HG03558 (cell line): Measurements from ENCODE around the gene NBL1.

Experiments used
- ATAC-seq: cut with Tn5 transposase; IDR thresholded peaks from one replicate; pipeline ENCODE4 v1.9.1; 2021; ENCODE audit warnings: moderate number of reproducible peaks; ENCODE audit not compliant: unreplicated experiment; ENCODE audit errors: extremely low read depth

The NBL1 gene

DNA sequence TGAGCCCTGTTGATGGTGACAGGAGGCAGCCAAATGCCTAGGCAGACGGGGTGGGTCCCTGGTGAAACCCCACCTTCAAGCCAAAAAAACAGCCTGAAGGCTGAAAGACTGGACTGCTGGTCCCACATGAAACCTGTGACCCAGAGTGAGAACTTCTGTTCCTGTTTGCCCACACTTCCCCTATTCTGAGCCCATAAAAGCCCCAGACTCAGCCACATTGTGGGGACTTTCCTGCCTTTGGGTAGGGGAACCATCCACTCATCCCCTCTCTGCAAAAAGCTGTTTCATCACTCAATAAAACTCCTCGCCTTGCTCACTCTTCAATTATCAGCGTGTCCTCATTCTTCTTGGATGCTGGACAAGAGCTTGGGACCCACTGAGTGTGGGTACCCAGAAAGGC is 45.7 kb downstream of the NBL1 start:
- no peak for ATAC-seq

DNA sequence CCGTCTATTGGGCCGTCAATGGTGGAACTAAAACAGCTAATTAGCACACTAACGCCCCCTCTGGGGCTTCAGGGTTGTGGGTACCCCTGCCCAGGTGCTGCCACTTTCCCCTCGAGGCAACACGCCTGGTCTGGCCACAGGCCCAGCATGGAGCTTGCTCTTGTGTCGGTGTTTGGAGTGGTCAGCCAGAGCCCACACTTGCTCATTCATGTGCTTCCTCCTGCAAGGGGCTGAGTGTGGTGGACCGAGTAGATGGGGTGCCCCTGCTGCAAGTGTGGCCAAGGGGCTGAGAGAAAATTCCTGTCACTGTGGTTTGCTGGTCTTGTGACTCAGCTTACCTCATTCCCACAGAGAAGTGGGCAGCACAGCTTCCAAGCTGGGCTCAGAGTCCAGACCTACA is 46.2 kb downstream of the NBL1 start:
- ATAC-seq = no peak

DNA sequence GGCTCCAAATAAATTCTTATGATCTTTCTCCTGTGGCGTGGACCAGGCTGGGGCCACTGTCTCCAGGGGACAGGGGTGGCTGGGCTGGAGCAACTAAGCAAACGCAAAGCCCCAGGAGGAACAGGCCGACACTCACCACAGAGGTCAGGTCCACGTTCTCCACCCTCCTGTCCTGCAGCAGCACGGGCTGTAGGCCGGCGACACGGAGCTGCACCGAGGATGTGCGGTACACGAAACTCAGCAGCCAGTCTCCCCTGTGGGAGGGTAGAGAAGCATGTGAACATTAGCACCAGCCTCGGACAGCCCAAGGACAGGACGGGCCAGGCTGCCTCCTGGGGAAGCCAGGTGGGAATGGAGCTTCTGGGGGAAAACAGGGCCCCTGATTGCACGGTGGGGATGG is 50.2 kb downstream of the NBL1 start:
- ATAC-seq = no peak

DNA sequence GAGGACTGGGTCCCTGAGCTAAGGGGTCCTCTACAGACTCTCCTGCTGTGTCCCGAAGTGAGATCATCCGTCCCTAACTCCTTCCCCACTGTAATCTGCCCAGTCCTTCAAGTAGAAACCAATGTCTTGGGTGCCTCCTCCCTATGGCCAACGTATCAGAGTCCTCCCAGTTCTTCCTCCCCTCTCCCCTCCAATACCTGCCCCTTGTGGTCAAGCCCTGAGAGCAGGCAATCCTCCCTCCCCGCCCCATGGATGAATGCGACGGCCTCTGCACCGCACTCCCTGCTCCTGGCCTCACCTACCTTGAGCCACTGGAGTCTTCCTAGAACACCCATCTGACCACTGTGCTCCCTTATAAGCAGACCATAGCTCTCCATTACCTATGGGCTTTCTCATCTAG is 51.7 kb downstream of the NBL1 start:
- ATAC-seq = no peak

DNA sequence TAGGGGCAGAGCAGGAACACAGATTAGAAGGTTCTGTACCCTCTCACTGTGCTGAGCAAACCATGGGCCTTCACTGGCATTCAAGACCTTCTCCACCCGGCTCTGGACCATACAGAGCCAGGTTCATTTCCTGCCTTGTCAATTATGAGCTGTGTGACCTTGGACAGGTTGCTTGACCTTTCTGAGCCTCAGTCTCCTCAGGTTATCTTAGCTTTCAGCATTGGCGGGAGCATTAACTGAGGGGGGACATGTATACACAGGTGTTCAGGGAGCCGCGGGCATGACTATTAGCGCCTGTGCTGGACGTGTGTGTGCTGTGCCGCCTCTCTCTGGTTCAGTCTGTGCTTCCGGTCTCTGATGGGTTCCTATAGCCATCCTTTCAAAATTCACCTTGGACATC is 52.7 kb downstream of the NBL1 start:
- ATAC-seq = no peak

DNA sequence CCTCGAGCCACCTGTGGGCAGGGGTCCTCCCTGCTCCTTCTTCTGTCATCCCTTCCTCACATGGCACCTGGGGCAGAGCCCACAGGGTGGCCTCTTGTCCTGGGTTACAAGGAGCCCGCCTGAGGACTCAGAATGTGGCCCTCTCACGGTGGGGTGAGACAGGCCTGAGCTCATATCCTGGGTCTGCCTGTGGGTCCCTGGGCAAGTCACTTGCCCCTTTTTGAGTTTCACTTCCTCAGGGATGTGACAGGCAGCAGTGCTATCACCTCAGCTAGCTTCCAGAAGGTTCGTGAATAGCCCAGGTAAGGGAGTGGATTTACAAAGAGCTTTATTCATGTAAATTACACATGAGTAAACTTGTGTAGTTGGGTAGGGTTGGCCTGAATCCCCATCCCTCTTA is 54.1 kb downstream of the NBL1 start:
- no peak for ATAC-seq

DNA sequence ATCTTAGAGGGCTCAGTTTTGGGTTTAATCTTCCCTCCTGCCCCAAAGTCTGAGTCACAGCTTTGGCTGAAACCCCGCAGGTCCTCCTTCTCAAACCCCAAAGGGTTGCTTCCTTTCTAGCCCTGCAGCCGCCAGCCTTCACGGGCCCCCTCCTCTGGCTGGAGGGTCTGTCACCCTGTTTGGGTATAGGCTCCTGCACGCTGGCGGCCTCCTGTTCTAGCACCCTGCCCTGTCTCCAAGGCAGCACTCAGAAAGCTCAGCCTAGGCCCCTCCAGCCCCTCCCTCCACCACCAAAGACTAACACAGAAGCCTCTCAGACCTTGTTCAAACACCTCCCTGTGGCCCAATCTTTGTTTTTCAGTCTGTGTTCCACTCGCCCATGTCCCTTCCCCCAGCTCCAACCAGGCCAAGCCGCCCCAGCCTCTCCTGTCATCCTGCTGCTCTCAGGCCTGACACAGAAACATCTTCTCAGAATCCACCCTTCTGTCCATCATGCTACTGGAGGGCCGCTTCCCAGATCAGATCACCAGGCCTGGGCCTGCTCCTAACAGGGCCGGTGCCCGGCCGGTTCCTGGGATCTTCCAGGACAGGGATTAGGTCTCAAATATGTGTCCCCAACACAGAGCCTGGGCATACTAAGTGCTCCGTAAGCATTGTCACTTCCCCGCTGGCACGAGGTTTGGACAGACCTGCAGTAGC is 56.1 kb downstream of the NBL1 start:
- ATAC-seq = no peak

DNA sequence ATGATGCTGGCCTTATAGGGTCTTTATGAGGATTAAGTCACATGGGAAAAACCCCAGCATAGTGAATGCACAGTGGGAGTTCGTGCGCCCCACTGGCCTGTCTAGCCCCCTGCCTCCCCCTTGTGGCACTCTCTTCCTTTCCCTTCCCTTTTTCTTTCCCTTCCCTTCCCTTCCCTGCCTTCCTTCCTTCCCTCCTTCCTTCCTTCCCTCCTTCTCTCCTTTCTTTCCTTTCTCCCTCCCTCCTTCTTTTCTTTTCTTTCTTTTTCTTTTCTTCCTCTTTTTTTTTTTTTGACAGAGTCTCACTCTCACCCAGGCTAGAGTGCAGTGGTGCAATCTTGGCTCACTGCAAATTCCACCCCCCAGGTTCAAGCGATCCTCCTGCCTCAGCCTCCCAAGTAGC is 59.2 kb downstream of the NBL1 start:
- no peak for ATAC-seq

DNA sequence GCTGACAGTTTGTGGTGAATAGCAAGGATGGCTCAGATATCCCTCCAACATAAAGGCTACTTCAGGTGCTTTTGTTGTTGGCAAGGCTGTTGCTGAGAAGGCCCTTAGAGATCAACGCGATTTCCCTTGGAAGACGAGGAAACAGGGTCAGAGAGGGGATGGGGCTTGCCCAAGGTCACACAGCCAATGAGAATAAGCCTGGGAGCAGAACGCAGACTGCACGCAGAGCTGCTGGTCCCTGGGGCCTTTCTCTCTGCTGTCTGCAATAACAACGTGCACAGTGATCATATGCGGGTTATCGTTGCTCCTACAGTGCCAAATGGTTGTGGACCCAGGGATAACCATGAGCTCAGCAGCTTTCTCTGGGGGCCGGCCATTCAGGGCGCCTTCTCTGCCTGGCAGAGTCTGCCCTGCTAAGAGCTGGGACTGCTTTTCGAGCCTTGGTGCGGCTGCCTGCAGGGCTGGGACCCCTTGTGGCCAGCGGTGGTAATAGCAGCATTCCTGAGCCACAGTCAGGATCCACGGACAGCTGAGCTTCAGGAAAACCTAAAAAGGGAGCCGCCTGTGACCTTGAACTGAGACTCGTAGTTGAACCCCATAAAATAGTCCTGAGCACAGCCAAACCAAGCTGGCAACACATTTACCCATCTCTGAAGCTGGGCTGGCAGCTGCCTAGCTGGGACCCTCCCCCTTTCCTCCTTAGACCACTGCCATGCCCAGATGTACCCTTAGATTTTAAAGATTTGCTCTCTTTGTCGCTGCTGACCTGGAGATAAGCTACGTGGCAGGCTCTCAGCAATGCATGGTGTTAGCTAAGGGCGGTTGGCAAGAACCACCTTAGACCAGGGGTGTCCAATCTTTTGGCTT is 60.4 kb downstream of the NBL1 start:
- ATAC-seq = no peak

DNA sequence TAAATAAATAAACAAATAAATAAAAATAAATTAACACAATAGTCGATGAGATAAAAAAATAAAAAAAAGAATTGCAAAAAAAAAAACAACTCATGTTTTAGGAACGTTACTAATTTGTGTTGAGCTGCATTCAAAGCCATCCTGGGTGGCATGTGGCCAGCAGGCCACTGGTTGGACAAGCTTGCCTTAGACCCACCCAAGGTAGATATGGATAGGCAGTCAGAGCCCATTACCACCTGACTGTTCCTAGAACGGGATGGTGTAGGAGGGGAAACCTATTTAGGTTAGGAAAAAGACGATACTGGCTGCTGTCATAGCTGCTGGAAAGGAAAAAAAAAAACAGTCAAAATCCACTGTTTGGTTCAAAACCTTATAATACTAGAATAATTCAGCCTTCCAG is 61.4 kb downstream of the NBL1 start:
- ATAC-seq = no peak

DNA sequence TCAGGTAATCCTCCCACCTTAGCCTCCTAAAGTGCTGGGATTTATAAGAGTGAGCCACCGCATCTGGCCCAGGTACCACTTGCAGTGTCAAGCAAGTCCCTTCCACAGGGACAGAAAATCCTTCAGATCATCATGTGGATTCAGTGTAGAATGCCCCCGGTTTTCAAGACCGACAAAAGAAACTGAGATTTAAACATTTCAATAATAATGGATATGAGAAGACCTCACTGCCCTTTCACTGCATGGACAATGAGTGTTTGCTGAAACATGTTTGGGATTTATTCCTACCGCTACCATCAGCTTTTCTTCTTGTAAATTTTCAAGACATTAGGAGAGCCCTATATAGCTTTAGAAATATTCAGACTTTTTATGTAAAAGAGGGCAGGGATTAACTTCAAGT is 62.0 kb downstream of the NBL1 start:
- no peak for ATAC-seq
